OCI-M1 (cell line): ENCODE measurements around the gene RPS3.

Experiments used
- DNase-seq: peaks from one replicate; lab custom pipeline; 2025; lab: John Stamatoyannopoulos, UW

The RPS3 gene

GRCh38 chr11:75413864-75414263 lies 14.5 kb downstream of the RPS3 start:
- no peak for DNase-seq

GRCh38 chr11:75420224-75421034 lies 21.1 kb downstream of the RPS3 start:
- DNase-seq: peak; percentile 68

GRCh38 chr11:75421035-75421602 lies 21.8 kb downstream of the RPS3 start:
- peak; percentile 76 for DNase-seq

- no peak for DNase-seq
Observed at GRCh38 chr11:75421902-75422247, 22.6 kb downstream of the RPS3 start.

- DNase-seq: no peak
Observed at GRCh38 chr11:75422248-75423231, 23.2 kb downstream of the RPS3 start.

- DNase-seq: no peak
Observed at GRCh38 chr11:75423721-75424120, 24.4 kb downstream of the RPS3 start.

GRCh38 chr11:75424396-75424795 lies 25.1 kb downstream of the RPS3 start:
- DNase-seq: peak; percentile 59

- DNase-seq: peak; percentile 55
Observed at GRCh38 chr11:75425422-75425821, 26.1 kb downstream of the RPS3 start.

GRCh38 chr11:75426720-75427086 lies 27.4 kb downstream of the RPS3 start:
- DNase-seq: no peak

GRCh38 chr11:75427181-75427580 lies 27.9 kb downstream of the RPS3 start:
- no peak for DNase-seq

GRCh38 chr11:75428281-75428724 lies 29.0 kb downstream of the RPS3 start:
- peak; percentile 100 for DNase-seq

GRCh38 chr11:75428989-75429640 lies 29.8 kb downstream of the RPS3 start:
- no peak for DNase-seq

GRCh38 chr11:75429641-75429901 lies 30.3 kb downstream of the RPS3 start:
- DNase-seq: no peak

GRCh38 chr11:75429902-75430713 lies 30.8 kb downstream of the RPS3 start:
- peak; percentile 76 for DNase-seq

GRCh38 chr11:75430714-75431532 lies 31.6 kb downstream of the RPS3 start:
- no peak for DNase-seq

- DNase-seq: no peak
Observed at GRCh38 chr11:75431533-75432525, 32.5 kb downstream of the RPS3 start.

- no peak for DNase-seq
Observed at GRCh38 chr11:75432911-75433321, 33.6 kb downstream of the RPS3 start, which contains the start of gene KLHL35. Gene KLHL35, minus strand, starts transcription at chr11:75433203. Its CDS starts 2,574 bp downstream, at chr11:75430629.

GRCh38 chr11:75433443-75433842 lies 34.1 kb downstream of the RPS3 start:
- DNase-seq: no peak

GRCh38 chr11:75434051-75434450 lies 34.7 kb downstream of the RPS3 start:
- DNase-seq: no peak
